CD8-positive, alpha-beta memory T cell (primary cell): Measurements from ENCODE around the gene EEF1AKMT3. TPM values are rescaled to one million over a fixed set of nuclear protein-coding genes. Genes with fewer than 3 reads are reported as not detected.

Experiments
- CTCF ChIA-PET: fragments of 350-600 bp; sonication (Branson Sonifier 250); formaldehyde crosslinking; loops from one replicate; lab custom pipeline; 2021; ENCODE audit warnings: antibody characterized with exemption; lab: Charles Lee
- POLR2A ChIA-PET: fragments of 350-600 bp; sonication (Branson Sonifier 250); formaldehyde crosslinking; loops from one replicate; lab custom pipeline; 2021; ENCODE audit warnings: antibody characterized with exemption; lab: Charles Lee
- DNase-seq, 5 donors: peaks; one replicate each; pipeline versions ENCODE4 v3.0.0 to v3.0.0-alpha.2; 2020 to 2022; ENCODE audit warnings: mixed read lengths in 1 of 5
- H3K27ac ChIP-seq: one replicate; pipeline ENCODE4 v1.7.0; 2013; ENCODE audit warnings: low read depth, mild to moderate bottlenecking, low read length, moderate library complexity
- H3K27me3 ChIP-seq: 2 replicates; pipeline ENCODE4 v1.7.0; 2013; ENCODE audit warnings: low read length, mild to moderate bottlenecking; ENCODE audit not compliant: insufficient read depth, poor library complexity, severe bottlenecking
- H3K36me3 ChIP-seq: 2 replicates; pipeline ENCODE4 v1.7.0; 2013; ENCODE audit warnings: mild to moderate bottlenecking, low read length, moderate library complexity; ENCODE audit not compliant: insufficient read depth
- H3K4me1 ChIP-seq: 2 replicates; pipeline ENCODE4 v1.7.0; 2013; ENCODE audit warnings: mild to moderate bottlenecking, low read length, moderate library complexity; ENCODE audit not compliant: insufficient read depth
- H3K4me3 ChIP-seq: 2 replicates; pipeline ENCODE4 v1.7.0; 2013; ENCODE audit warnings: mild to moderate bottlenecking, low read length
- H3K9me3 ChIP-seq: 2 replicates; pipeline ENCODE4 v1.7.0; 2013; ENCODE audit warnings: mild to moderate bottlenecking, low read length
- H3K27ac Mint-ChIP-seq, 8 donors: one replicate each; pipeline ENCODE4 v1.8.0; 2020 to 2021; ENCODE audit warnings: mixed read lengths in 8 of 8, mild to moderate bottlenecking in 6 of 8, inconsistent platforms in 3 of 8, moderate library complexity in 3 of 8
- H3K27me3 Mint-ChIP-seq, 2 donors: one replicate each; pipeline ENCODE4 v1.8.0; 2020 to 2021; ENCODE audit warnings: mixed read lengths in 2 of 2, mild to moderate bottlenecking in 1 of 2, moderate library complexity in 1 of 2
- H3K36me3 Mint-ChIP-seq, 3 donors: one replicate each; pipeline ENCODE4 v1.8.0; 2020 to 2021; ENCODE audit warnings: mixed read lengths in 3 of 3, inconsistent platforms in 1 of 3, mild to moderate bottlenecking in 1 of 3
- H3K4me1 Mint-ChIP-seq, 3 donors: one replicate each; pipeline ENCODE4 v1.8.0; 2020 to 2021; ENCODE audit warnings: mixed read lengths in 3 of 3, inconsistent platforms in 1 of 3, mild to moderate bottlenecking in 1 of 3
- H3K4me3 Mint-ChIP-seq, 7 donors: one replicate each; pipeline ENCODE4 v1.8.0; 2020 to 2021; ENCODE audit warnings: mixed read lengths in 7 of 7, mild to moderate bottlenecking in 6 of 7, moderate library complexity in 4 of 7, inconsistent platforms in 2 of 7
- H3K9me3 Mint-ChIP-seq, 5 donors: one replicate each; pipeline ENCODE4 v1.8.0; 2020 to 2022; ENCODE audit warnings: mixed read lengths in 5 of 5, mild to moderate bottlenecking in 3 of 5, moderate library complexity in 2 of 5, inconsistent platforms in 1 of 5
- polyA plus RNA-seq: library from polyadenylated mRNA; unstranded; fragments of 300-500 nt; fragmentation: Illumina TruSeq; gene quantifications from one replicate; pipeline ENCODE4 v1.2.3, GENCODE V29; 2021
- total RNA-seq, 2 experiments: library from RNA; stranded (reverse); gene quantifications; one replicate each; pipeline ENCODE4 v1.2.3, GENCODE V29; 2021

The EEF1AKMT3 gene
- total and polyA plus RNA-seq, 3 experiments from 2014 or later, result 3.3 to 3.9 (median 3.5) TPM

GRCh38 chr12:57736741-57737466 is 35.5 kb upstream of the EEF1AKMT3 start:
- Histone ChIP-seq H3K27me3 (no peaks in the 10 kb centered on the region), H3K27ac (no peak overlapping the region), H3K9me3 (no peaks in the 10 kb centered on the region), H3K4me3 (no peak overlapping the region), H3K4me1 (peaks cover 32% of the 10 kb centered on the region), H3K36me3 (peaks cover 36% of the 10 kb centered on the region)
- Mint-ChIP-seq H3K4me1 (peaks cover 39 to 53% (median 41%) of the 10 kb centered on the region in 3 donors), H3K27ac (peak overlapping the region in 7 of 8 donors; percentile 48 to 88 (median 84)), H3K9me3 (no peaks in the 10 kb centered on the region), H3K4me3 (peak overlapping the region in 2 of 7 donors; percentile 49 to 56), H3K27me3 (peaks cover 0 to 5% of the 10 kb centered on the region in 2 donors), H3K36me3 (peaks cover 7 to 69% (median 12%) of the 10 kb centered on the region in 3 donors)
- CTCF ChIA-PET, result no interaction called here
- DNase-seq, result peak in 1 of 5 donors; percentile 25
- POLR2A ChIA-PET, result interaction anchor here (0.7 to 0.9 kb wide), 2 partner anchors 12 to 14 kb away, joined by 3 to 10 read pairs; no protein-coding TSS in a partner anchor

- Mint-ChIP-seq H3K4me1 (peaks cover 46 to 61% (median 47%) of the 10 kb centered on the region in 3 donors), H3K36me3 (peaks cover 7 to 62% (median 12%) of the 10 kb centered on the region in 3 donors), H3K9me3 (no peaks in the 10 kb centered on the region), H3K27me3 (peaks cover 0 to 5% of the 10 kb centered on the region in 2 donors), H3K27ac (no peak overlapping the region), H3K4me3 (no peak overlapping the region)
- H3K27me3 ChIP-seq, result no peaks in the 10 kb centered on the region
- no peak overlapping the region for H3K27ac ChIP-seq
- no peaks in the 10 kb centered on the region for H3K9me3 ChIP-seq
- H3K36me3 ChIP-seq, result peaks cover 28% of the 10 kb centered on the region
- H3K4me1 ChIP-seq, result peaks cover 41% of the 10 kb centered on the region
- ChIA-PET CTCF (no interaction called here), POLR2A (interaction anchor here (0.7 to 0.9 kb wide), 2 partner anchors 13 to 15 kb away, joined by 3 to 10 read pairs; no protein-coding TSS in a partner anchor)
- no peak overlapping the region for H3K4me3 ChIP-seq
- peak in 1 of 5 donors; percentile 45 for DNase-seq
These were observed 34.6 kb upstream of the EEF1AKMT3 start for GRCh38 chr12:57737467-57738460.

- H3K4me1 ChIP-seq, result peaks cover 42% of the 10 kb centered on the region
- DNase-seq, result peak in 1 of 5 donors; percentile 46
- Mint-ChIP-seq H3K27ac (peak within 1 kb of the TSS; percentile 80 to 97 (median 95)), H3K9me3 (no peaks in the 10 kb centered on the region), H3K4me3 (peak within 1 kb of the TSS; percentile 62 to 84 (median 77)), H3K4me1 (peaks cover 46 to 67% (median 47%) of the 10 kb centered on the region in 3 donors), H3K36me3 (peaks cover 7 to 53% (median 12%) of the 10 kb centered on the region in 3 donors), H3K27me3 (peaks cover 0 to 5% of the 10 kb centered on the region in 2 donors)
- H3K27me3 ChIP-seq, result no peaks in the 10 kb centered on the region
- CTCF ChIA-PET, result no interaction called here
- H3K9me3 ChIP-seq, result no peaks in the 10 kb centered on the region
- peaks cover 18% of the 10 kb centered on the region for H3K36me3 ChIP-seq
- H3K27ac ChIP-seq, result peak within 1 kb of the TSS; percentile 95
- H3K4me3 ChIP-seq, result no peak within 1 kb of the TSS
- POLR2A ChIA-PET, result no interaction called here
These were observed 33.7 kb upstream of the EEF1AKMT3 start, which contains the start of gene AGAP2 for GRCh38 chr12:57738661-57739237. Gene AGAP2, minus strand, starts transcription at chr12:57738742. Its CDS starts 496 bp downstream, at chr12:57738246.

- Histone ChIP-seq H3K9me3 (no peaks in the 10 kb centered on the region), H3K4me3 (no peak overlapping the region), H3K36me3 (peaks cover 11% of the 10 kb centered on the region), H3K27ac (peak overlapping the region; percentile 95), H3K4me1 (peaks cover 48% of the 10 kb centered on the region), H3K27me3 (no peaks in the 10 kb centered on the region)
- POLR2A ChIA-PET, result no interaction called here
- DNase-seq, result no peak
- Mint-ChIP-seq H3K4me1 (peaks cover 51 to 73% (median 53%) of the 10 kb centered on the region in 3 donors), H3K9me3 (no peaks in the 10 kb centered on the region), H3K27ac (peak overlapping the region; percentile 80 to 97 (median 95)), H3K4me3 (peak overlapping the region; percentile 62 to 84 (median 77)), H3K36me3 (peaks cover 7 to 47% (median 11%) of the 10 kb centered on the region in 3 donors), H3K27me3 (peaks cover 0 to 5% of the 10 kb centered on the region in 2 donors)
- CTCF ChIA-PET, result interaction anchor here (0.7 kb wide), 1 partner anchor 156 kb away, joined by 3 read pairs; no protein-coding TSS in a partner anchor
These were observed 33.0 kb upstream of the EEF1AKMT3 start for GRCh38 chr12:57739387-57739786.

- H3K27me3 Mint-ChIP-seq, result peaks cover 0 to 3% of the 10 kb centered on the region in 2 donors
- H3K9me3 Mint-ChIP-seq, result no peaks in the 10 kb centered on the region
- CTCF ChIA-PET, result interaction anchor here (0.7 to 2.7 kb wide), 8 partner anchors 14 to 253 kb away, joined by 3 to 11 read pairs (median 6); no protein-coding TSS in a partner anchor
- Histone ChIP-seq H3K27ac (peak overlapping the region; percentile 95), H3K4me1 (peaks cover 49% of the 10 kb centered on the region), H3K36me3 (peaks cover 5% of the 10 kb centered on the region), H3K9me3 (no peaks in the 10 kb centered on the region), H3K27me3 (no peaks in the 10 kb centered on the region), H3K4me3 (no peak overlapping the region)
- POLR2A ChIA-PET, result interaction anchor here (0.5 kb wide), 1 partner anchor 1051 kb away, joined by 3 read pairs; no protein-coding TSS in a partner anchor
- H3K36me3 Mint-ChIP-seq, result peaks cover under 1 to 45% (median 5%) of the 10 kb centered on the region in 3 donors
- peak in 1 of 5 donors; percentile 44 for DNase-seq
- H3K4me3 Mint-ChIP-seq, result peak overlapping the region in 6 of 7 donors; percentile 62 to 95 (median 79)
- peak overlapping the region; percentile 80 to 100 (median 96) for H3K27ac Mint-ChIP-seq
- H3K4me1 Mint-ChIP-seq, result peaks cover 51 to 74% (median 53%) of the 10 kb centered on the region in 3 donors
These were observed 32.4 kb upstream of the EEF1AKMT3 start for GRCh38 chr12:57739914-57740538.

- POLR2A ChIA-PET, result interaction anchor here (0.5 to 1.7 kb wide), 9 partner anchors 11 to 1052 kb away, joined by 3 to 6 read pairs (median 4); partner anchors contain the start of genes ARHGEF25, CDK4, DDIT3 and OS9
- Histone ChIP-seq H3K27me3 (no peaks in the 10 kb centered on the region), H3K27ac (peak overlapping the region; percentile 95), H3K36me3 (peaks cover 4% of the 10 kb centered on the region), H3K4me3 (peak overlapping the region; percentile 85), H3K9me3 (no peaks in the 10 kb centered on the region), H3K4me1 (peaks cover 56% of the 10 kb centered on the region)
- peaks cover 0 to 5% of the 10 kb centered on the region in 2 donors for H3K27me3 Mint-ChIP-seq
- H3K27ac Mint-ChIP-seq, result peak overlapping the region; percentile 87 to 100 (median 96)
- peak overlapping the region; percentile 90 to 97 (median 94) for H3K4me3 Mint-ChIP-seq
- DNase-seq, result peak; percentile 71 to 93 (median 88)
- H3K4me1 Mint-ChIP-seq, result peaks cover 55 to 73% (median 59%) of the 10 kb centered on the region in 3 donors
- H3K9me3 Mint-ChIP-seq, result no peaks in the 10 kb centered on the region
- peaks cover 0 to 39% (median 4%) of the 10 kb centered on the region in 3 donors for H3K36me3 Mint-ChIP-seq
- CTCF ChIA-PET, result interaction anchor here (0.8 to 3.6 kb wide), 18 partner anchors 10 to 282 kb away, joined by 3 to 24 read pairs (median 4); partner anchors contain the start of genes CDK4, GLI1 and OS9
These were observed 31.6 kb upstream of the EEF1AKMT3 start for GRCh38 chr12:57740656-57741412.
